Measurements from ENCODE around the gene HRH3. TPM values are rescaled to one million over a fixed set of nuclear protein-coding genes. Genes with fewer than 3 reads are reported as not detected.

Gene HRH3
- total RNA-seq, 1 donor from 2014 or later = not detected

GRCh38 chr20:62215020-62215990 is 4.8 kb downstream of the HRH3 start:
- TF ChIP-seq CTCF (IDR thresholded peaks at IDR 0.05; ENCODE audit: unreplicated experiment) = no peak
- no peaks in the 10 kb centered on the region for H3K9me3 Mint-ChIP-seq (ENCODE audit: unreplicated experiment)
- H3K4me1 Mint-ChIP-seq (ENCODE audit: unreplicated experiment) = no peaks in the 10 kb centered on the region
- no peak for DNase-seq (ENCODE audit: low spot score)
- no peak overlapping the region for H3K27ac Mint-ChIP-seq (ENCODE audit: unreplicated experiment)
- H3K4me3 Mint-ChIP-seq (ENCODE audit: unreplicated experiment) = no peak overlapping the region
- H3K36me3 Mint-ChIP-seq (ENCODE audit: low read depth, unreplicated experiment) = no peaks in the 10 kb centered on the region
- H3K27me3 Mint-ChIP-seq (ENCODE audit: unreplicated experiment) = peaks cover 10% of the 10 kb centered on the region

- Mint-ChIP-seq H3K36me3 (ENCODE audit: low read depth, unreplicated experiment) (no peaks in the 10 kb centered on the region), H3K27me3 (ENCODE audit: unreplicated experiment) (peaks cover 10% of the 10 kb centered on the region), H3K4me3 (ENCODE audit: unreplicated experiment) (no peak overlapping the region), H3K9me3 (ENCODE audit: unreplicated experiment) (no peaks in the 10 kb centered on the region), H3K4me1 (ENCODE audit: unreplicated experiment) (no peaks in the 10 kb centered on the region), H3K27ac (ENCODE audit: unreplicated experiment) (no peak overlapping the region)
- no peak for DNase-seq (ENCODE audit: low spot score)
- TF ChIP-seq CTCF (IDR thresholded peaks at IDR 0.05; ENCODE audit: unreplicated experiment) = no peak
These were observed 6.0 kb downstream of the HRH3 start for GRCh38 chr20:62214067-62214466.

- no peak for TF ChIP-seq CTCF (IDR thresholded peaks at IDR 0.05; ENCODE audit: unreplicated experiment)
- no peak overlapping the region for H3K27ac Mint-ChIP-seq (ENCODE audit: unreplicated experiment)
- no peak overlapping the region for H3K4me3 Mint-ChIP-seq (ENCODE audit: unreplicated experiment)
- H3K9me3 Mint-ChIP-seq (ENCODE audit: unreplicated experiment) = no peaks in the 10 kb centered on the region
- H3K36me3 Mint-ChIP-seq (ENCODE audit: low read depth, unreplicated experiment) = no peaks in the 10 kb centered on the region
- no peak for DNase-seq (ENCODE audit: low spot score)
- no peaks in the 10 kb centered on the region for H3K4me1 Mint-ChIP-seq (ENCODE audit: unreplicated experiment)
- H3K27me3 Mint-ChIP-seq (ENCODE audit: unreplicated experiment) = peaks cover 9% of the 10 kb centered on the region
These were observed 7.8 kb downstream of the HRH3 start for GRCh38 chr20:62212299-62212698.

- Mint-ChIP-seq H3K9me3 (ENCODE audit: unreplicated experiment) (no peaks in the 10 kb centered on the region), H3K4me3 (ENCODE audit: unreplicated experiment) (no peak overlapping the region), H3K27ac (ENCODE audit: unreplicated experiment) (no peak overlapping the region), H3K4me1 (ENCODE audit: unreplicated experiment) (no peaks in the 10 kb centered on the region), H3K36me3 (ENCODE audit: low read depth, unreplicated experiment) (no peaks in the 10 kb centered on the region), H3K27me3 (ENCODE audit: unreplicated experiment) (peaks cover 6% of the 10 kb centered on the region)
- DNase-seq (ENCODE audit: low spot score) = no peak
- TF ChIP-seq CTCF (IDR thresholded peaks at IDR 0.05; ENCODE audit: unreplicated experiment) = no peak
These were observed 8.2 kb downstream of the HRH3 start for GRCh38 chr20:62211769-62212288.

- no peaks in the 10 kb centered on the region for H3K9me3 Mint-ChIP-seq (ENCODE audit: unreplicated experiment)
- no peaks in the 10 kb centered on the region for H3K4me1 Mint-ChIP-seq (ENCODE audit: unreplicated experiment)
- H3K4me3 Mint-ChIP-seq (ENCODE audit: unreplicated experiment) = no peak overlapping the region
- no peak for TF ChIP-seq CTCF (IDR thresholded peaks at IDR 0.05; ENCODE audit: unreplicated experiment)
- H3K27me3 Mint-ChIP-seq (ENCODE audit: unreplicated experiment) = peaks cover 6% of the 10 kb centered on the region
- no peak for DNase-seq (ENCODE audit: low spot score)
- no peaks in the 10 kb centered on the region for H3K36me3 Mint-ChIP-seq (ENCODE audit: low read depth, unreplicated experiment)
- no peak overlapping the region for H3K27ac Mint-ChIP-seq (ENCODE audit: unreplicated experiment)
These were observed 8.9 kb downstream of the HRH3 start for GRCh38 chr20:62211216-62211615.
